H9 (cell line): ENCODE results near the gene IGFL4. TPM values are rescaled to one million over a fixed set of nuclear protein-coding genes. Genes with fewer than 3 reads are reported as not detected.

Experiments
- DNase-seq: peaks from one replicate; pipeline ENCODE4 v3.0.0-alpha.2; 2017
- H2AFZ ChIP-seq: one replicate; pipeline ENCODE4 v1.6.1; 2013; ENCODE audit warnings: mild to moderate bottlenecking, low read length, control low read depth, moderate library complexity
- H2AK5ac ChIP-seq: 2 replicates; pipeline ENCODE4 v1.6.1; 2013; ENCODE audit warnings: low read length, control low read depth, mixed read lengths; ENCODE audit not compliant: insufficient read length
- H2BK120ac ChIP-seq: one replicate; pipeline ENCODE4 v1.6.1; 2013; ENCODE audit warnings: low read depth, mild to moderate bottlenecking, low read length, control low read depth, inconsistent platforms; ENCODE audit not compliant: poor library complexity, severe bottlenecking
- H2BK12ac ChIP-seq: 2 replicates; pipeline ENCODE4 v1.6.1; 2013; ENCODE audit warnings: low read length, control low read depth, mixed read lengths, low read depth; ENCODE audit not compliant: insufficient read length
- H2BK15ac ChIP-seq: 2 replicates; pipeline ENCODE4 v1.6.1; 2013; ENCODE audit warnings: low read depth, low read length, control low read depth
- H2BK20ac ChIP-seq: one replicate; pipeline ENCODE4 v1.6.1; 2013; ENCODE audit warnings: low read depth, mild to moderate bottlenecking, low read length, control low read depth, inconsistent platforms; ENCODE audit not compliant: poor library complexity, severe bottlenecking
- H2BK5ac ChIP-seq: 2 replicates; pipeline ENCODE4 v1.6.1; 2013; ENCODE audit warnings: low read length, control low read depth, mixed read lengths; ENCODE audit not compliant: insufficient read length
- H3K14ac ChIP-seq: 2 replicates; pipeline ENCODE4 v1.6.1; 2013; ENCODE audit warnings: low read length, control low read depth; ENCODE audit not compliant: insufficient read depth
- H3K18ac ChIP-seq: 2 replicates; pipeline ENCODE4 v1.6.1; 2013; ENCODE audit warnings: low read depth, mild to moderate bottlenecking, mixed read lengths, low read length, control low read depth; ENCODE audit not compliant: insufficient read length
- H3K23ac ChIP-seq: 2 replicates; pipeline ENCODE4 v1.6.1; 2013; ENCODE audit warnings: low read length, control low read depth, mixed read lengths, low read depth; ENCODE audit not compliant: insufficient read length
- H3K23me2 ChIP-seq: 2 replicates; pipeline ENCODE4 v1.6.1; 2013; ENCODE audit warnings: low read depth, mild to moderate bottlenecking, mixed read lengths, low read length, control low read depth; ENCODE audit not compliant: insufficient read length, poor library complexity, severe bottlenecking
- H3K27ac ChIP-seq: 2 replicates; pipeline ENCODE4 v1.5.1; 2013; ENCODE audit warnings: low read length, control low read depth, mixed read lengths, low read depth; ENCODE audit not compliant: insufficient read length
- H3K27me3 ChIP-seq: 2 replicates; pipeline ENCODE4 v1.6.1; 2013; ENCODE audit warnings: low read length, control low read depth, inconsistent platforms; ENCODE audit not compliant: insufficient read depth
- H3K4ac ChIP-seq: 2 replicates; pipeline ENCODE4 v1.6.1; 2013; ENCODE audit warnings: low read depth, mild to moderate bottlenecking, control low read depth, inconsistent platforms, low read length, moderate library complexity
- H3K4me1 ChIP-seq: 2 replicates; pipeline ENCODE4 v1.6.1; 2013; ENCODE audit warnings: low read length, control low read depth, inconsistent platforms; ENCODE audit not compliant: insufficient read depth
- H3K4me2 ChIP-seq: 2 replicates; pipeline ENCODE4 v1.6.1; 2013; ENCODE audit warnings: low read length, control low read depth, mixed read lengths; ENCODE audit not compliant: insufficient read length, insufficient read depth
- H3K56ac ChIP-seq: 2 replicates; pipeline ENCODE4 v1.6.1; 2013; ENCODE audit warnings: low read depth, mild to moderate bottlenecking, mixed read lengths, low read length, control low read depth; ENCODE audit not compliant: insufficient read length
- H3K79me1 ChIP-seq: 2 replicates; pipeline ENCODE4 v1.6.1; 2013; ENCODE audit warnings: low read depth, mild to moderate bottlenecking, moderate library complexity, low read length, control low read depth, inconsistent platforms; ENCODE audit not compliant: insufficient read depth, poor library complexity, severe bottlenecking
- H3K79me2 ChIP-seq: 2 replicates; pipeline ENCODE4 v1.6.1; 2013; ENCODE audit warnings: low read length, control low read depth, inconsistent platforms; ENCODE audit not compliant: insufficient read depth
- H3K9ac ChIP-seq: 2 replicates; pipeline ENCODE4 v1.6.1; 2013; ENCODE audit warnings: low read length, control low read depth, mixed read lengths; ENCODE audit not compliant: insufficient read length; ENCODE audit errors: extremely low read depth
- H3K9me3 ChIP-seq: one replicate; pipeline ENCODE4 v1.6.1; 2013; ENCODE audit warnings: low read depth, low read length, inconsistent platforms; ENCODE audit not compliant: control insufficient read depth
- H3T11ph ChIP-seq: one replicate; pipeline ENCODE4 v1.6.1; 2013; ENCODE audit warnings: mild to moderate bottlenecking, low read length, control low read depth, inconsistent platforms
- H4K20me1 ChIP-seq: one replicate; pipeline ENCODE4 v1.6.1; 2013; ENCODE audit not compliant: control insufficient read depth, insufficient read length, insufficient read depth
- H4K5ac ChIP-seq: 2 replicates; pipeline ENCODE4 v1.6.1; 2013; ENCODE audit warnings: low read depth, mild to moderate bottlenecking, mixed read lengths, low read length, control low read depth; ENCODE audit not compliant: insufficient read length
- H4K8ac ChIP-seq: replicated peaks from 2 replicates; pipeline ENCODE4 v1.6.1; 2013; ENCODE audit warnings: low read length, control low read depth, mixed read lengths, low read depth; ENCODE audit not compliant: insufficient read length
- H4K91ac ChIP-seq: 2 replicates; pipeline ENCODE4 v1.6.1; 2013; ENCODE audit warnings: low read depth, mild to moderate bottlenecking, moderate library complexity, mixed read lengths, low read length, control low read depth; ENCODE audit not compliant: insufficient read length
- H3K27ac Mint-ChIP-seq, 3 experiments: 2 replicates in 2 of 3; 3 replicates in 1 of 3; pipeline ENCODE4 v1.8.0; 2020 to 2021; ENCODE audit warnings: mixed read lengths in 3 of 3, mild to moderate bottlenecking in 1 of 3, moderate library complexity in 1 of 3
- H3K27me3 Mint-ChIP-seq: 2 replicates; pipeline ENCODE4 v1.8.0; 2021; ENCODE audit warnings: low read depth, mild to moderate bottlenecking, moderate library complexity, mixed read lengths
- H3K36me3 Mint-ChIP-seq, 3 experiments: 2 replicates in 2 of 3; 3 replicates in 1 of 3; pipeline ENCODE4 v1.8.0; 2020 to 2021; ENCODE audit warnings: low read depth in 3 of 3, mixed read lengths in 3 of 3; ENCODE audit not compliant: insufficient read depth in 1 of 3
- H3K4me1 Mint-ChIP-seq, 2 experiments: 2 replicates each; pipeline ENCODE4 v1.8.0; 2020; ENCODE audit warnings: mixed read lengths in 2 of 2
- H3K4me3 Mint-ChIP-seq, 2 experiments: 2 replicates in 1 of 2; 3 replicates in 1 of 2; pipeline ENCODE4 v1.8.0; 2020 to 2021; ENCODE audit warnings: mild to moderate bottlenecking in 2 of 2, mixed read lengths in 2 of 2, moderate library complexity in 1 of 2
- H3K9me3 Mint-ChIP-seq, 2 experiments: 2 replicates in 1 of 2; 3 replicates in 1 of 2; pipeline ENCODE4 v1.8.0; 2020; ENCODE audit warnings: mild to moderate bottlenecking in 2 of 2, mixed read lengths in 2 of 2, moderate library complexity in 1 of 2
- WGBS: extraction: QIAGEN DNeasy Blood & Tissue Kit; methylation state at CpG from one replicate; pipeline ENCODE4 v1.1.7; 2013; ENCODE audit warnings: missing lambda C conversion rate, low lambda C conversion rate, mixed read lengths; ENCODE audit not compliant: insufficient read length; ENCODE audit errors: extremely low coverage; 5-methylcytosine and 5-hydroxymethylcytosine counted together
- total RNA-seq: library from RNA; stranded (reverse); gene quantifications from 2 replicates; pipeline ENCODE4 v1.2.1, GENCODE V29; 2021
- TF ChIP-seq, protein P1 (sequence below): fragments of 200-600 bp; sonication (generic); conservative IDR thresholded peaks from 3 replicates; pipeline ENCODE4 v1.8.0; 2021; ENCODE audit warnings: antibody characterized with exemption, mild to moderate bottlenecking

The IGFL4 gene
- total RNA-seq, 1 experiment from 2014 or later: 0.33 TPM

DNA sequence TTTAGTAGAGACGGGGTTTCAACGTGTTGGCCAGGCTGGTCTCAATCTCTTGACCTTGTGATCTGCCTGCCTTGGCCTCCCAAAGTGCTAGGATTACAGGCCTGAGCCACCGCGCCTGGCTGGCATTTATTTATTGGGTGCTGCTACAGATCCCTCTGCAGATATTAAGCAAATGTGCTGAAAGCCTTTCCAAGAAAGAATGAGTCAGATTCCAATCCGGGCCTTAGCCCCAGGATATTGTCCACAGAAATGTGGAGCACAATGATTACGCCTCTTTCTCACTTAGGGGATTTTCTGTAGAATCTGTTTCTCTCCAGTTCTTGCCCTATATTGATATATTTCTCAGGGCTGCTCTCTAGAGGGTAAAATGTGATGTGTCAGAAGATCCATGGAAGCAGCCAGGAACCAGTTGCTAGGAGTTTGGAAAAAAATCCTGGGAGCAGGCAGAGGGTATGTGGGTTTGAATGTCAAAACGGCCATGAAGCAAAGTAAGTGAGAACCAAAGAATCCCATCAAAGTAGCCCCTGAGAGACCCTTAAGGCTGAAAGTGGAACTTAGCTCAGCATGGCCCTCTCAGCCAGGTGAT lies 24.8 kb upstream of the IGFL4 start:
- Histone ChIP-seq H3K4me1 (no peaks in the 10 kb centered on the region), H3K4me2 (no peak overlapping the region), H3K27ac (no peak overlapping the region), H3K23me2 (no peaks in the 10 kb centered on the region), H4K5ac (no peak overlapping the region), H3K9ac (no peak overlapping the region), H3K23ac (no peak overlapping the region), H3K14ac (no peak overlapping the region), H3K79me1 (no peaks in the 10 kb centered on the region), H2BK120ac (no peak overlapping the region), H2BK15ac (no peak overlapping the region), H2BK5ac (no peak overlapping the region), H3K4ac (no peak overlapping the region), H2AFZ (no peak overlapping the region), H3K9me3 (no peaks in the 10 kb centered on the region), H4K8ac (no peak overlapping the region), H4K91ac (no peak overlapping the region), H3K18ac (no peak overlapping the region), H2BK12ac (no peak overlapping the region), H3K56ac (no peak overlapping the region), H3K79me2 (no peaks in the 10 kb centered on the region), H3T11ph (no peak overlapping the region), H4K20me1 (no peaks in the 10 kb centered on the region), H2BK20ac (no peak overlapping the region), H3K27me3 (no peaks in the 10 kb centered on the region), H2AK5ac (no peak overlapping the region)
- Mint-ChIP-seq H3K36me3 (peaks cover 0 to 2% (median 0%) of the 10 kb centered on the region in 3 experiments; a peak in 2 of 7 replicates), H3K4me1 (no peaks in the 10 kb centered on the region), H3K4me3 (no peak overlapping the region), H3K27me3 (peaks cover 48% of the 10 kb centered on the region), H3K9me3 (peaks cover 14% of the 10 kb centered on the region in 2 experiments; a peak in 4 of 5 replicates), H3K27ac (no peak overlapping the region)
- TF ChIP-seq, protein P1, sequence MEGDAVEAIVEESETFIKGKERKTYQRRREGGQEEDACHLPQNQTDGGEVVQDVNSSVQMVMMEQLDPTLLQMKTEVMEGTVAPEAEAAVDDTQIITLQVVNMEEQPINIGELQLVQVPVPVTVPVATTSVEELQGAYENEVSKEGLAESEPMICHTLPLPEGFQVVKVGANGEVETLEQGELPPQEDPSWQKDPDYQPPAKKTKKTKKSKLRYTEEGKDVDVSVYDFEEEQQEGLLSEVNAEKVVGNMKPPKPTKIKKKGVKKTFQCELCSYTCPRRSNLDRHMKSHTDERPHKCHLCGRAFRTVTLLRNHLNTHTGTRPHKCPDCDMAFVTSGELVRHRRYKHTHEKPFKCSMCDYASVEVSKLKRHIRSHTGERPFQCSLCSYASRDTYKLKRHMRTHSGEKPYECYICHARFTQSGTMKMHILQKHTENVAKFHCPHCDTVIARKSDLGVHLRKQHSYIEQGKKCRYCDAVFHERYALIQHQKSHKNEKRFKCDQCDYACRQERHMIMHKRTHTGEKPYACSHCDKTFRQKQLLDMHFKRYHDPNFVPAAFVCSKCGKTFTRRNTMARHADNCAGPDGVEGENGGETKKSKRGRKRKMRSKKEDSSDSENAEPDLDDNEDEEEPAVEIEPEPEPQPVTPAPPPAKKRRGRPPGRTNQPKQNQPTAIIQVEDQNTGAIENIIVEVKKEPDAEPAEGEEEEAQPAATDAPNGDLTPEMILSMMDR: no peak
- no peak for DNase-seq
- WGBS: no CpG with 5 or more reads among the region's 7 CpGs
